Adipocyte (in vitro differentiated cells): ENCODE data around the gene PCGF1.
"Not testable (repeated sequence)": the region's sequence is repeated elsewhere in the genome, so short reads cannot be mapped to it uniquely, and the experiment has no call there.

Experiments used
- DNase-seq: peaks from one replicate; pipeline ENCODE4 v3.0.0-alpha.2; 2015; ENCODE audit warnings: low read depth
- H3K27me3 ChIP-seq: replicated peaks from 2 replicates; pipeline ENCODE4 v1.7.0; 2013; ENCODE audit warnings: mild to moderate bottlenecking, low read length, moderate library complexity; ENCODE audit not compliant: control insufficient read depth, insufficient read depth
- H3K36me3 ChIP-seq: 2 replicates; pipeline ENCODE4 v1.7.0; 2013; ENCODE audit warnings: low read length, mild to moderate bottlenecking, moderate library complexity; ENCODE audit not compliant: control insufficient read depth, insufficient read depth, severe bottlenecking
- H3K4me1 ChIP-seq: 2 replicates; pipeline ENCODE4 v1.7.0; 2013; ENCODE audit warnings: mild to moderate bottlenecking, low read length, moderate library complexity; ENCODE audit not compliant: control insufficient read depth, insufficient read depth
- H3K4me3 ChIP-seq: 2 replicates; pipeline ENCODE4 v1.7.0; 2013; ENCODE audit warnings: mild to moderate bottlenecking, low read length, moderate library complexity
- H3K9ac ChIP-seq: 2 replicates; pipeline ENCODE4 v1.7.0; 2013; ENCODE audit warnings: mild to moderate bottlenecking, low read length, moderate library complexity
- H3K9me3 ChIP-seq: 2 replicates; pipeline ENCODE4 v1.7.0; 2013; ENCODE audit warnings: mild to moderate bottlenecking, low read length, moderate library complexity; ENCODE audit not compliant: control insufficient read depth

The PCGF1 gene

GRCh38 chr2:74491648-74492544 lies 15.6 kb downstream of the PCGF1 start:
- peaks cover 46% of the 10 kb centered on the region for H3K36me3 ChIP-seq
- peaks cover 3% of the 10 kb centered on the region for H3K4me1 ChIP-seq
- no peak overlapping the region for H3K9ac ChIP-seq

GRCh38 chr2:74489906-74490305 lies 17.6 kb downstream of the PCGF1 start:
- Histone ChIP-seq H3K4me1 (peaks cover 3% of the 10 kb centered on the region), H3K9ac (no peak overlapping the region), H3K9me3 (no peaks in the 10 kb centered on the region), H3K36me3 (peaks cover 46% of the 10 kb centered on the region), H3K4me3 (no peak overlapping the region), H3K27me3 (no peaks in the 10 kb centered on the region)
- DNase-seq: no peak

More at GRCh38 chr2:74491648-74492544, 15.6 kb downstream of the PCGF1 start:
- DNase-seq: no peak
- no peaks in the 10 kb centered on the region for H3K27me3 ChIP-seq
- H3K9me3 ChIP-seq: no peaks in the 10 kb centered on the region
- H3K4me3 ChIP-seq: no peak overlapping the region

- H3K4me1 ChIP-seq: peaks cover 3% of the 10 kb centered on the region
- no peaks in the 10 kb centered on the region for H3K9me3 ChIP-seq
- H3K27me3 ChIP-seq: no peaks in the 10 kb centered on the region
- H3K9ac ChIP-seq: no peak overlapping the region
- H3K36me3 ChIP-seq: peaks cover 40% of the 10 kb centered on the region
- H3K4me3 ChIP-seq: no peak overlapping the region
- no peak for DNase-seq
Measured at GRCh38 chr2:74488643-74489481, 18.6 kb downstream of the PCGF1 start.

GRCh38 chr2:74486141-74486540 lies 21.4 kb downstream of the PCGF1 start:
- H3K9me3 ChIP-seq: no peaks in the 10 kb centered on the region
- H3K4me3 ChIP-seq: no peak overlapping the region
- H3K4me1 ChIP-seq: peaks cover 17% of the 10 kb centered on the region
- no peak for DNase-seq
- no peak overlapping the region for H3K9ac ChIP-seq
- H3K36me3 ChIP-seq: peaks cover 12% of the 10 kb centered on the region
- H3K27me3 ChIP-seq: no peaks in the 10 kb centered on the region

- H3K27me3 ChIP-seq, DNase-seq, H3K9me3 ChIP-seq: not testable (repeated sequence)
- H3K36me3 ChIP-seq: peaks cover 17% of the 10 kb centered on the region
- H3K9ac ChIP-seq: peak overlapping the region; percentile 93
- peak overlapping the region; percentile 100 for H3K4me3 ChIP-seq
- H3K4me1 ChIP-seq: peaks cover 23% of the 10 kb centered on the region
Measured at GRCh38 chr2:74483675-74484164, 23.8 kb downstream of the PCGF1 start.

- peaks cover 17% of the 10 kb centered on the region for H3K36me3 ChIP-seq
- peaks cover 22% of the 10 kb centered on the region for H3K4me1 ChIP-seq
Measured at GRCh38 chr2:74482801-74483674, 24.5 kb downstream of the PCGF1 start, which contains the start of the genes CCDC142 and TTC31. Gene CCDC142, minus strand, starts transcription at chr2:74482998. Its CDS starts 161 bp downstream, at chr2:74482837. Gene TTC31, plus strand, starts transcription at chr2:74483081. Its CDS starts 15 bp downstream, at chr2:74483096.

GRCh38 chr2:74481961-74482800 lies 25.3 kb downstream of the PCGF1 start:
- no peaks in the 10 kb centered on the region for H3K27me3 ChIP-seq
- H3K36me3 ChIP-seq: peaks cover 22% of the 10 kb centered on the region
- peak; percentile 63 for DNase-seq
- peak overlapping the region; percentile 93 for H3K9ac ChIP-seq
- H3K9me3 ChIP-seq: no peaks in the 10 kb centered on the region
- H3K4me3 ChIP-seq: peak overlapping the region; percentile 100
- H3K4me1 ChIP-seq: peaks cover 20% of the 10 kb centered on the region

More at GRCh38 chr2:74482801-74483674, 24.5 kb downstream of the PCGF1 start, which contains the start of the genes CCDC142 and TTC31:
- H3K4me3 ChIP-seq: peak within 1 kb of the TSS; percentile 100
- peak; percentile 98 for DNase-seq
- H3K9me3 ChIP-seq: no peaks in the 10 kb centered on the region
- peak within 1 kb of the TSS; percentile 93 for H3K9ac ChIP-seq
- H3K27me3 ChIP-seq: no peaks in the 10 kb centered on the region

GRCh38 chr2:74481431-74481830 lies 26.1 kb downstream of the PCGF1 start:
- H3K9me3 ChIP-seq: no peaks in the 10 kb centered on the region
- H3K9ac ChIP-seq: peak overlapping the region; percentile 93
- peaks cover 24% of the 10 kb centered on the region for H3K36me3 ChIP-seq
- H3K27me3 ChIP-seq: no peaks in the 10 kb centered on the region
- peak; percentile 28 for DNase-seq
- H3K4me3 ChIP-seq: peak overlapping the region; percentile 100
- peaks cover 20% of the 10 kb centered on the region for H3K4me1 ChIP-seq

DNA sequence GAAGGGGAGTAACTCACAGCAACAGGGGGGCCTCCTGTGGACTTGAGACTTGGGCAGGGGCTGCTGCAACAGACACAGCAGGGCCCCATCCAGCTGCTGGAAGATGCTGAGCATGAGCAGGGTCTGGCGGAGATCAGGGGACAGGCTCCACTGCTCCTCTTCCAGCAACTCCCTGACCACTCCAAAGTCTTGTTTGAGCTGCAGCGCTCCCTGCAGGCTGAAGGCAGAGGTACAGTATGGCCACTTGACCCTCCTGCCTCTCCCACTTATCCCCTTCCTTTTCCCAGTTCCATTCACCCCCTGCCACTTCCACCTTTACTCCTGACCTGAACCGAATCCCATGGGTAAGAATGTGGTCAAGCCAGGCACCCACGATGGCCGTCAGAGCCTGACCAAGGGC lies 32.6 kb downstream of the PCGF1 start:
- Histone ChIP-seq H3K4me3 (no peak overlapping the region), H3K9me3 (no peaks in the 10 kb centered on the region), H3K27me3 (no peaks in the 10 kb centered on the region), H3K36me3 (peaks cover 33% of the 10 kb centered on the region), H3K4me1 (peaks cover 13% of the 10 kb centered on the region), H3K9ac (no peak overlapping the region)
- peak; percentile 25 for DNase-seq

- Histone ChIP-seq H3K4me3 (no peak overlapping the region), H3K9ac (no peak overlapping the region), H3K9me3 (no peaks in the 10 kb centered on the region), H3K36me3 (peaks cover 29% of the 10 kb centered on the region), H3K27me3 (no peaks in the 10 kb centered on the region), H3K4me1 (peaks cover 13% of the 10 kb centered on the region)
- DNase-seq: no peak
Measured at GRCh38 chr2:74474481-74474880, 33.0 kb downstream of the PCGF1 start.
